ENCODE data around the gene TET3. TPM values are rescaled to one million over a fixed set of nuclear protein-coding genes. Genes with fewer than 3 reads are reported as not detected.

TET3 gene
- total and polyA plus RNA-seq, 7 donors: 0.56 to 11.2 (median 3.2) TPM

GRCh38 chr2:73982140-73982617 lies 2.5 kb upstream of the TET3 start:
- peaks cover 43% of the 10 kb centered on the region for H3K4me1 ChIP-seq
- peak; percentile 41 to 58 for DNase-seq
- peak; percentile 40 to 59 (median 55) for ATAC-seq
- H3K9me3 ChIP-seq: no peaks in the 10 kb centered on the region
- H3K4me3 ChIP-seq: peak overlapping the region; percentile 61
- peaks cover 0 to 2% (median 0%) of the 10 kb centered on the region in 3 donors for H3K27me3 ChIP-seq (ENCODE audit: insufficient read depth in 3 of 3, low read length in 2 of 3)
- 13 to 43% (median 27%) methylated on average over 5 to 7 of the region's 7 CpGs for WGBS, 3 donors
- intact Hi-C loops (cut with DNase I): loop anchor here in 1 of 2 donors (5.0 to 10.0 kb wide), 2 partner anchors 55 to 157 kb away; partner anchors contain the start of genes DGUOK and STAMBP
- peak overlapping the region; percentile 36 for H3K27ac ChIP-seq
- no peak for TF ChIP-seq CTCF (IDR thresholded peaks at IDR 0.05)
- peaks cover 0 to 4% of the 10 kb centered on the region in 2 donors for H3K36me3 ChIP-seq (ENCODE audit: insufficient read depth in 1 of 2, low read depth in 1 of 2)

GRCh38 chr2:73983322-73984202 lies 1.1 kb upstream of the TET3 start:
- peak overlapping the region; percentile 46 for H3K27ac ChIP-seq
- DNase-seq (peak in 1 of 2 donors; percentile 56), ATAC-seq (peak in 2 of 4 donors; percentile 1 to 2)
- intact Hi-C loops (cut with DNase I): loop anchor here in 1 of 2 donors (5.0 to 10.0 kb wide), 2 partner anchors 56 to 159 kb away; partner anchors contain the start of genes DGUOK and STAMBP
- H3K9me3 ChIP-seq: no peaks in the 10 kb centered on the region
- H3K27me3 ChIP-seq (ENCODE audit: insufficient read depth in 3 of 3, low read length in 2 of 3): peaks cover 0 to 2% (median 0%) of the 10 kb centered on the region in 3 donors
- peaks cover 0 to 4% of the 10 kb centered on the region in 2 donors for H3K36me3 ChIP-seq (ENCODE audit: insufficient read depth in 1 of 2, low read depth in 1 of 2)
- H3K4me3 ChIP-seq: peak overlapping the region; percentile 78
- TF ChIP-seq CTCF (IDR thresholded peaks at IDR 0.05): no peak
- H3K4me1 ChIP-seq: peaks cover 56% of the 10 kb centered on the region
- 44 to 57% (median 52%) methylated on average over 35 of the region's 35 CpGs for WGBS, 3 donors

DNA sequence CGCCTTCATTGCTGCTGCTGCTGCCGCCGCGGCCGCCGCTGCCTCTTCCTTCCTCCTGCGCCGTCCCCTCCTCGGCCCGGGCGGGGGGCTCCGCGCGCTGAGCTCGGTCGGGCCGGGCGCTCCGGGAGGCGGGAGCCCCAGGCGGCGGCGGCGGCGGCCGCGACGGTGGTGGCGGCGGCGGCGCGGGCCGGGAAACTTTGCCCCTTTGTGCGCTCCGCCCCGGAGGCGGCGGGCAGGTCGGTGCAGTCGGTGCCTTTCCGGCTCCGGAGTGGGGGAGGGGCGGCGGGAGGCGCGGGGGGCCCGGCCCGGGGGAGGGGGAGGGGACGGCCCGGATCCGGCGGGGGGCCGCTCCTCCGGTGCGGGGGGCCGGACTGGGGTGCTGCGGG lies 205 bp downstream of the TET3 start:
- intact Hi-C loops (cut with DNase I): loop anchor here in 1 of 2 donors (5.0 to 10.0 kb wide), 2 partner anchors 58 to 160 kb away; partner anchors contain the start of genes DGUOK and STAMBP
- Histone ChIP-seq H3K36me3 (ENCODE audit: insufficient read depth in 1 of 2, low read depth in 1 of 2) (peaks cover 0 to 4% of the 10 kb centered on the region in 2 donors), H3K9me3 (no peaks in the 10 kb centered on the region), H3K4me1 (peaks cover 56% of the 10 kb centered on the region), H3K27ac (peak overlapping the region; percentile 46), H3K27me3 (ENCODE audit: insufficient read depth in 3 of 3, low read length in 2 of 3) (peaks cover 0 to 2% (median 0%) of the 10 kb centered on the region in 3 donors), H3K4me3 (peak overlapping the region; percentile 78)
- no peak for TF ChIP-seq CTCF (IDR thresholded peaks at IDR 0.05)
- ATAC-seq: peak in 1 of 4 donors; percentile 18
- DNase-seq: peak; percentile 60 to 81
- 0 to 1% methylated on average over 6 to 52 of the region's 58 CpGs; no CpG with 5 or more reads in 1 of the 3 donors for WGBS, 3 donors

- H3K27ac ChIP-seq: peak overlapping the region; percentile 46
These were observed 786 bp downstream of the TET3 start for GRCh38 chr2:73985308-73986084.

More at GRCh38 chr2:73985308-73986084, 786 bp downstream of the TET3 start:
- no peaks in the 10 kb centered on the region for H3K9me3 ChIP-seq
- no peak for ATAC-seq
- DNase-seq: peak; percentile 63 to 75
- peaks cover 56% of the 10 kb centered on the region for H3K4me1 ChIP-seq
- intact Hi-C loops (cut with DNase I): loop anchor here in 1 of 2 donors (10.0 kb wide), 1 partner anchor 161 kb away; the partner anchor contains the start of gene STAMBP
- TF ChIP-seq CTCF (IDR thresholded peaks at IDR 0.05): no peak
- peaks cover 0 to 4% of the 10 kb centered on the region in 2 donors for H3K36me3 ChIP-seq (ENCODE audit: insufficient read depth in 1 of 2, low read depth in 1 of 2)
- peaks cover 0 to under 1% (median 0%) of the 10 kb centered on the region in 3 donors for H3K27me3 ChIP-seq (ENCODE audit: insufficient read depth in 3 of 3, low read length in 2 of 3)
- H3K4me3 ChIP-seq: peak overlapping the region; percentile 78
- 5 to 26% (median 14%) methylated on average over 13 to 66 of the region's 66 CpGs for WGBS, 3 donors

All from psoas muscle (tissue), 8 donors.